ES-I3 (cell line): ENCODE results near the gene CATSPER2.
"Not testable (repeated sequence)": the region's sequence is repeated elsewhere in the genome, so short reads cannot be mapped to it uniquely, and the experiment has no call there.

Experiments used
- H3K36me3 ChIP-seq: 2 replicates; pipeline ENCODE4 v1.6.1; 2013; ENCODE audit warnings: mild to moderate bottlenecking, low read length, control low read depth, moderate library complexity; ENCODE audit not compliant: insufficient read depth
- H3K4me1 ChIP-seq: 2 replicates; pipeline ENCODE4 v1.6.1; 2013; ENCODE audit warnings: mild to moderate bottlenecking, control low read depth, low read length; ENCODE audit not compliant: insufficient read depth
- H3K9ac ChIP-seq: 2 replicates; pipeline ENCODE4 v1.6.1; 2013; ENCODE audit warnings: low read depth, mild to moderate bottlenecking, low read length, moderate library complexity
- H3K9me3 ChIP-seq: 2 replicates; pipeline ENCODE4 v1.6.1; 2013; ENCODE audit warnings: mild to moderate bottlenecking, low read length, moderate library complexity; ENCODE audit not compliant: control insufficient read depth, insufficient read depth

The CATSPER2 gene

GRCh38 chr15:43622068-43622799 lies 26.4 kb downstream of the CATSPER2 start:
- H3K9me3 ChIP-seq, H3K9ac ChIP-seq, H3K36me3 ChIP-seq, H3K4me1 ChIP-seq: not testable (repeated sequence)

DNA sequence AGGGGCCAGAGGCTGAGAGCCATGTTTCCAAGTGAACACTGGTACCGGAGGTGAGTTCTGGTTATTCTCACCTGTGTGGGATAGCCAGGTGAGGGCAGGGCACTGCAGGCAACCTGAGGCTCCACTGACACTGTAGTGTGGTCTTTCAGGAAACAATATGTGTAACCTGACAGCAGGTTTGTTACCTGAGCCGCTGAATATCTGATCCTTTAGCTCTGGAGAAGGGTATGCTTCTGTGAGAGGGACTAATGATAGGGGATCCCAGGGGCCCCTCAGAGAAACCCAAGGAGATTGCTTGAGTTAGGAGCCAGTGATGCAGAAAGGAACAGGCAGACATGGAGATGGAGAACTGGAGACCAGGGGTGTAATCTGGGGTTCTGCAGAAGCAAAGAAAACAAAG lies 29.9 kb downstream of the CATSPER2 start, which contains the start of gene STRC:
Gene STRC (minus strand): TSS at position 101 of the 400 bp plus-strand sequence. CDS start 78 bp downstream, at position 23.
- not testable (repeated sequence) for H3K36me3 ChIP-seq, H3K9me3 ChIP-seq, H3K9ac ChIP-seq, H3K4me1 ChIP-seq

DNA sequence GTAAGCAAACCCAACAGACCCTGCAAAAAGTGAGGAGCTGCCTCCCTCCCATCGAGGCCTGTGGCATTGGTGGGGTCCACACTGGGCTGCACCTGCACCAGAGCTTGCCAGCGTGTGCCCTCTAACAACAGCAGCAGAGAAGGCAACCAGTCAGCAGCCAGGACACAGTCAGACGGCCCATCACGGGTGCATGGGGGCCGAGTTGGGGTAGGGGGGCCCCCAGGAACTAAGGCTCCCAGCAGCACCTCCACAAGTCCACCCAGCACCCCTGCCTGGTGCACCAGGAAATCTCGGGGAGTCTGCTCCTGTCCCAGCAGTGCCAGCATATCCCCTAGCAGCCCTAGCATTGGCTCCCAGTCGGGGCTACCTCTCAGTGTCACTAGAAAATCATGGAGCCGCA lies 30.9 kb downstream of the CATSPER2 start:
- not testable (repeated sequence) for H3K9ac ChIP-seq, H3K4me1 ChIP-seq, H3K36me3 ChIP-seq, H3K9me3 ChIP-seq

DNA sequence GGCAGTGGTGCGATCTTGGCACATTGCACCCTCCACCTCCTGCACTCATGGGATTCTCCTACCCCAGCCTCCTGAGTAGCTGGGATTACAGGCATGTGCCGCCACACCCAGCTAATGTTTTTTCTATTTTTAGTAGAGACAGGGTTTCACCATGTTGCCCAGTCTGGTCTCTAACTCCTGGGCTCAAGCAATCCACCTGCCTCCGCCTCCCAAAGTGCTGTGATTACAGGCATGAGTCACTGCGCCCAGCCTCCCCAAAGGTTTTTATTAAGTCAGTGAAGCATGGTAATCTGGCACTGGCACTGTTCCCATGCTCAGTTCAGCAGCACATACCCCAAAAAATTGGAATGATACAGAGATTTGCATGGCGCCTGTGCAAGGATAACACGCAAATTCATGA lies 46.4 kb downstream of the CATSPER2 start:
- not testable (repeated sequence) for H3K9me3 ChIP-seq

GRCh38 chr15:43600200-43600599 lies 48.4 kb downstream of the CATSPER2 start:
- not testable (repeated sequence) for H3K9ac ChIP-seq, H3K9me3 ChIP-seq

More for the DNA sequence above, 46.4 kb downstream of the CATSPER2 start:
- not testable (repeated sequence) for H3K9ac ChIP-seq, H3K4me1 ChIP-seq, H3K36me3 ChIP-seq

GRCh38 chr15:43599131-43599530 lies 49.5 kb downstream of the CATSPER2 start:
- not testable (repeated sequence) for H3K4me1 ChIP-seq

More at GRCh38 chr15:43600200-43600599, 48.4 kb downstream of the CATSPER2 start:
- H3K36me3 ChIP-seq, H3K4me1 ChIP-seq: not testable (repeated sequence)

DNA sequence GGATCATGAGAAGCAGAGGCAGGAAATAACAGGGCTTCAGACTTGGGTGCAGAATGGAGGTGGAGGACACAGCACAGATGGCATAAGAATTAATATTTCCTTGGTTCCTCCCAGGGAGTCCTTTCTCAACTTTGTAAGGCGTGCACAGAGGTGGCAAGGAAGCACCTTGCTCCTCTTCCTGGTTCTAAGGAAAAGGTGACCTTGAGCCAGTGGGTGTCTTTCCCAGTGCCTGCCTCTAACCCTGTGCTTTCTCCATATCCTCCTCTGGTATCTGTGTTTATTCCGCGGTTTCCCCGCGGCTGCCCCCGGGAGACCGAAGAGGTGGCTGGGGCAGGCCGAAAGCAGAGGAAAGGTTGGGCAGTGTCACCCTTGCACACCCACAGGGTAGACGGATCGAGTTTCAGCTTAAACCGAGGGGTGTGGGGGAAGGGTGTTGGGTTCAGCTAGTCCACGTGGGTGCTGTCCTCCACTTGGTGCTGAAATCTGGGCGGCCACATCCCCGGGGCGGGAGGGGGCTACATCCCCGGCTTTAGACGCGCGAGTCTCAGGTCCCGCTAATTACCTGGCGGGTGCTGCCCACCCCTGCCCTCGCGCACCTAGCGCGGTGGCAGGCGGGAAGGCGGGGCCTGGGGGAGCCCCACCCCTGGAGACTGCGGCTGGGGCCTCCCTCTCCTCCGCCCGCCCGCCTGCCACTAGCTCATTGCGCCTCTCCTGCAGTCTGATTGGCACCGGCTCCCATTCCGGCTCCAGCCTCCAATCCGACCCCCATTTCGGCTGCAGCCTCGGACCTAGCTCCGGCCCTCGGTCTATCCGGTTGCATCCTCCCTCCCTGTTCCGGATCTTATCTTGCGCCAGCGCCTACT lies 55.1 kb downstream of the CATSPER2 start, which contains the start of gene CKMT1B:
Gene CKMT1B (plus strand): TSS at position 700 of the 863 bp plus-strand sequence. CDS start 192 bp downstream, outside the sequence.
- H3K9ac ChIP-seq, result not testable (repeated sequence)

More at GRCh38 chr15:43599131-43599530, 49.5 kb downstream of the CATSPER2 start:
- not testable (repeated sequence) for H3K9ac ChIP-seq, H3K36me3 ChIP-seq, H3K9me3 ChIP-seq

GRCh38 chr15:43592841-43593240 lies 55.8 kb downstream of the CATSPER2 start:
- not testable (repeated sequence) for H3K36me3 ChIP-seq, H3K4me1 ChIP-seq, H3K9me3 ChIP-seq, H3K9ac ChIP-seq

More for the DNA sequence above, 55.1 kb downstream of the CATSPER2 start, which contains the start of gene CKMT1B:
- not testable (repeated sequence) for H3K9me3 ChIP-seq, H3K4me1 ChIP-seq, H3K36me3 ChIP-seq

DNA sequence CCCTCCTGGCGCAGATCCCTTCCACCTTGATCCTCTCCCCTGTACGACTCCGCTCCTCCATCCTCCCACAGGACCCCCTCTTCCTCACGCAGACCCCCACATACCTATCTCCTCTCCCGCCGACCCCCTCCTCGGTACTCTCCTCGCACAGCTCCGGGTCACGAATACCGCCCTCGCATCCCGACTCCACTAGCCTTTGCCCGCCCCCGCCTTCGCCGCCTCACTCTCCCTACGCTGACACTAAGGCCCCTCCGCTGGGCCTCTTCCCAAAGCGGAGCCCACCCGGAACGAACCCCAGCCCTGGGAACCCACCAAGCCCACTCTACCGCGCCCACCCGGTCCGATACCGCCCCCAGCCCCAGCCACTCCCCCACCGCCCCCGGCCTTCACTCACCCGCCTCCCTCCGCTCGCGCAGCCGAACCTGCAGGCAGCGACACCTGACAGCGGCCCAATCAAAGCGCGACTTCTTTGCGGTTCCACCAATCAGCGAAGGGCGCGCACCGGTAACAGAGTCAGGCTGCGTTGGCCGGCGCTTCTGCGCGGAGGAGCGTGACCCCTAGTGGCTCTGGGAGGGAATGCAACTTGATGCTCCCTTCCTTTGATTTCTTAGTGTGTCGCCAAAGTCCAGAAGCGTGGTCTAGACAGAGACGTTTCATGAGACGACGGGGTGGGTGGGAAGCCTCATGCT lies 58.7 kb downstream of the CATSPER2 start, which contains the start of gene PPIP5K1:
Gene PPIP5K1 (minus strand): TSS at position 431 of the 689 bp plus-strand sequence. CDS start 5,704 bp downstream, outside the sequence.
- not testable (repeated sequence) for H3K9ac ChIP-seq, H3K9me3 ChIP-seq, H3K36me3 ChIP-seq, H3K4me1 ChIP-seq
